NCI-H446 (cell line): ENCODE results near the gene GALNT9.
"Not testable (repeated sequence)": the region's sequence is repeated elsewhere in the genome, so short reads cannot be mapped to it uniquely, and the experiment has no call there.

Source experiments
- DNase-seq, 2 experiments: peaks; one replicate each; lab custom pipeline; 2025; lab: John Stamatoyannopoulos, UW

Gene GALNT9

DNA sequence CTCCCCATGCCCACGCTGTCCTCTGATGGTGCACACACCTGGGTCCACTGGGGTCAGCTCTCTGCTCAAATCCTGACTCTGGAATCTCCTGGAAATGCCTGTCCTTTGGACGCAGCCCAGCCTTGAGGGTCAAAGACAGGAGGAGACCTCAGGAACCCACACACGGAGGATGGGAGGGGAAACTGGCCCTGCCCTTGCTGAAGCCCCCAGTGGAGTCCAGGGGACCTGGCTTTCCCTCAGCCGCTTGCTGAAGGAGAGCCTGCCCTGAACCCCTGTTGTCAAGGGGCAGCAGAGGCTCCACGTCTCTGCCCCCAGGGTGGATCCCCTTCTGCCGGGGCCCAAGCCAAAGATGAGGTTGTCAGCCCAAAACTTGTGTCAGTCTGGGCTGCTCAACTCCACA lies 16.9 kb downstream of the GALNT9 start:
- no peak for DNase-seq

- DNase-seq: no peak
Measured at GRCh38 chr12:132311201-132311915, 18.0 kb downstream of the GALNT9 start.

GRCh38 chr12:132310181-132311040 lies 19.0 kb downstream of the GALNT9 start:
- no peak for DNase-seq

- no peak for DNase-seq
Measured at GRCh38 chr12:132309596-132310086, 19.7 kb downstream of the GALNT9 start.

DNA sequence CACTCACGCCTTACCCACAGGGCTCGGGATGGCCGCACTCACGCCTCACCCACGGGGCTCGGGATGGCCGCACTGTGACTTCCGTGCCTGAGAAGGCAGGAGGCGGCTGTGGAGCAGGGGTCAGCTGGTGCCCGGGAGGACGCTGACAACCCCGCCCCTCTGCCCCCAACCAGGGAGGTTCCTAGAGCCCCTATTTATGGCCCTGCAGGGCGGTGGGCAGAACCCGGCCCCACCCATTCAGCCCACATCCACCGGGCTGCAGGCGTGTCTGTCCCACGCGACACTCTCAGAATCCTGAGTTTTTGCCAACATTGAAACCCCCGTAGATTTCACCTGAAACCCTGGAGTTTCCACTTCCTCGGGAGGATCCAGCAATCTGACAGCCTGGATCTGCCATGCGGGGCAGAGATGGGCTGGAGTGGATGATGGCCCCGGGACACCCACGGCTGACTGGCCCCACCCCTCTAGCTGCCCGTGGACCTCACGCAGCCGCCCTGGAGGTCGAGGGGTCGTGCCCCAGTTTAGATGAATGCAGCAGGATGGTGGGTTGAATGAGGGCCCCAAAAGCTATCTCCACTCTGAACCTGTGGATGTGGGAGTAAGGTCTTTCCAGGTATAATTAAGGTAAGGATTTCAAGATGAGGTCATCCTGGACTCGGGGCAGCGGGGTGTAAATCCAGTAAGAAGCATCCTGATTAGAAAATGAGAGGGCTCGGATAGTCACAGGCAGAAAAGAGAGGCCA lies 20.4 kb downstream of the GALNT9 start:
- no peak for DNase-seq

GRCh38 chr12:132307976-132308852 lies 21.2 kb downstream of the GALNT9 start:
- DNase-seq: no peak

GRCh38 chr12:132306885-132307191 lies 22.6 kb downstream of the GALNT9 start:
- DNase-seq: no peak

DNA sequence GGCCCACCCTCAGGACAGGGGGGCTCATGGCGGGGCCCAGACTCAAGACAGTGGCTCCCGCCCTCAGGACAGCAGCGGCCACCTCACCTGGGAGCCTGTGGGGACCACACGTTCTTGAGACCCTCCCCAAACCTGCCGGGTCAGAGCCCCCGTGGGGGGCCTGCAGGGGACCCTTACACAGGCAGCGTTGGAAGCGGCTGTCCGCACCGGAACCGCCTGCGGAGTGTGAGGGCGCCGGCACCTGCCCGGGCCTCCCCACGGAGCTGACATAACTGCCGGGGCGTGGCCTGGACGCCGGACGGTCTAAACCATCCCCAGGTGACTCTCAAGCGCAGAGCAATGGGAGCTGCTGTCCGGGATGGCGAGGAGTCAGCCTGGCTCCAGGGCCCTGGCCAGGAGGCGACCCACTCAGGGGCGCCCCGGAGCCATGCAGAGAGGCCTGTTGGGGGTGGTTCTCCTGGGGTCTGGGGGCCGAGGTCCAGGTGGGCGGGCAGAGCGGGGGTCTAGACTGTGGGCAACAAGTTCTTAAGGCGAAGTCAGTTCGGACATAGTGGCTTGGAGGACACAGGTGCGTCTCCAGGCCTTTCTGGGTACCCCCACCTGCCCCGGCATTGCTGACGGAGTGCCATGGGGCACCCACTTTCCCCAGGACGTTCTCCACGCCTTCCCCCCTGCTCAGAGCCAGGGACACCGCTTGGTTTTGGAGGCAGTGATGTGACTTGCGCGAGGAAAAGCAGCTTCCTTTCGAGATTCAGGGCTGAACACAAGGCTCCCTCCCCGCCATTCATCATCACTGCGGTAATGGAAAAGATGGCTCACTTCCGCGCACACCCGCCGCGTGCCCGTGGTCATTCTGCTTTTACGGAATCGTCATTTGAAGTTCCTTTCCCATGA lies 23.2 kb downstream of the GALNT9 start:
- DNase-seq: no peak

DNA sequence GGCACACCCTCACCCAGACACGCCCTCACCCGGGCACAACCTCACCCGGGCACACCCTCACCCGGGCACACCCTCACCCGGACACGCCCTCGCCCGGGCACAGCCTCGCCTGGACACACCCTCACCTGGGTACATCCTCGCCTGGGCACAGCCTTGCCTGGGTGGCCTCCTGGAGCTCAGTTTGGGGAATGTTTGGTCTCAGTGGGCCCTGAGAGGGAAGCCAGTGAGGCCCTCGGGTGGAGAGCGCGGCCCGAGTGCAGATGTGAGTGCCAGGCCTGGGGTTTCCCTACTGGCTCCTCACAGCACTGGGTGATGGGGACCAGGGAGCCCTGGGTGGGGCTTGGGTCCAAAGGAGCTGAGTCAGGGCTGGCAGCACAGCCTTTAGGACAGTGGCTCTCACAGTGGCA lies 23.8 kb downstream of the GALNT9 start:
- no peak for DNase-seq

DNA sequence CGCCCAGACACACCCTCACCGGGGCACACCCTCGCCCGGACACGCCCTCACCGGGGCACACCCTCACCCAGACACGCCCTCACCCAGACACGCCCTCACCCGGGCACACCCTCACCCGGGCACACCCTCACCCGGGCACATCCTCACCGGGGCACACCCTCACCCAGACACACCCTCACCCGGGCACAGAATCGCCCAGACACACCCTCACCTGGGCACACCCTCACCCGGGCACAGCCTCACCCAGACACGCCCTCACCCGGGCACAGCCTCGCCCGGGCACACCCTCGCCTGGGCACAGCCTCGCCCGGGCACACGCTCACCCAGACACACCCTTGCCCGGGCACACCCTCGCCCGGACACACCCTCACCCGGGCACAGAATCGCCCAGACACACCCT lies 24.5 kb downstream of the GALNT9 start:
- not testable (repeated sequence) for DNase-seq

GRCh38 chr12:132303853-132304373 lies 25.5 kb downstream of the GALNT9 start:
- DNase-seq: not testable (repeated sequence)

DNA sequence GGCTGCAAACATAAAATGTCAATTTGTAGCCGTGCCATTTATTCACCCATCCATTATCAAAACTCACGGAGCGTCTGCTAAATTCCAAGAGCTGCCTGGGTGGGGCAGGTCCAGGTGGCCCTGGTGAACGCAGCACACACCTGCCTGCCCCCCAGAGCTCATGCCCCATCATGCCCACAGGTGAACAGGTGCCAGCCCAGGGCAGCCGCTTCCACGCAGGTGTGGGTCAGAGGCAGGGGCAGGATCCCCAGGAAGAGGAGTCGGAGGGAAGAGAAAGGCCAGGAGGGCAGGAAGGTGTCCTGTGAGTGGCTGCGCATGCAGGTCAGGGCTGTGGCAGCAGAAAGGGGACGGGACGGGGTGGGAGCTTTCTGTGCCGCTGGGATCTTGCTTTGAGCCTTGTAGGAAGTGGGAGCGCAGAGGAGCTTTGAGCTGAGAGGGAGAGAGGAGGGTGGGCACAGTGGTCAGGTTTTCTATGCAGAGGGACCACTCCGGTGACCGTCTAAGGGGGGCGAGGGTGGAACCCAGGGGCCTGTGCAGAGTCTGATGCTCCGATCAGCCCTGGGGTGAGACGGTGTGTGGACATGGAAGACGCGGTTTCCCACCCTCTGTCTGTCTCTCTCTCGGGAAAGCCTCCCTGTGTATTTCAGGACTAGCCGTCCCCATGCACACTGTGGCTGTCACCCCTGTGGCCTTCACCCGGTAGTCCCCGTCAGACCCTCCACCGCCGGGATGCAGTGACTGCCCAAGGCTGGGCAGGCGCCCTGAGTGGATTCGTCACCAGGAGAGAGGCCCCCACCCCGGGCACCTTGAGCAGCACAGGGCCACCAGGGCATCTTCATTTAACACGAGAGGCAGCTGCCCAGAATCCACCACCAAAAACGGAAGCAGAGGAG lies 26.7 kb downstream of the GALNT9 start:
- DNase-seq: no peak

- DNase-seq: no peak
Measured at GRCh38 chr12:132300789-132301722, 28.3 kb downstream of the GALNT9 start.

DNA sequence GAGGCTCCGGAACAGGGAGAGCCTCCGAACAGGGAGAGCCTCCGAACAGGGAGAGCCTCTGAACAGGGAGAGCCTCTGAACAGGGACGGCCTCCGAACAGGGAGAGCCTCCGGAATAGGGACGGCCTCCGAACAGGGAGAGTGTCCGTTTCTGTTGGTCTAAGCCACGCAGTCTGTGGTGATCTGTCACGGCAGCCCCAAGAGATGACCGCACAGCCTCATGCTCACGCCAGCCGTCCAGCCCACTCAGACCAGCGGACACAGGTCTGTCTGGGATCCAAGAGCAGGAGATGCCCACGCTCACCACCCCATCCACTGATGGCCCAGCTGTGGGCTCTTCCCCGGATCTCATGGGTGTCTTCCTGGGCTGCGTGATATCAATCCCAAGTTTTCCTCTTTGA lies 33.3 kb downstream of the GALNT9 start:
- no peak for DNase-seq

DNA sequence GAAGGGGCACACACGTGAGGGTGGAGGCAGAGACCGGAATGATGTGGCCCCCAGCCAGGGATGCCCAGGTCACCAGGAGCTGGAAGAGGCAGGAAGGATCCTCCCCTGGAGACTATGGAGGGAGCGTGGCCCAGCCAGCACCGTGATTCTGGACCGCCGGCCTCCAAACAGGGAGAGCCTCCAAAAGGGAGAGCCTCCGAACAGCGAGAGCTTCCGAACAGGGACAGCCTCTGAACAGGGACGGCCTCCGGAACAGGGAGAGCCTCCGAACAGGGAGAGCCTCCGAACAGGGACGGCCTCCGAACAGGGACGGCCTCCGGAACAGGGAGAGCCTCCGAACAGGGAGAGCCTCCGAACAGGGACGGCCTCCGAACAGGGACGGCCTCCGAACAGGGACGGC lies 33.8 kb downstream of the GALNT9 start:
- not testable (repeated sequence) for DNase-seq

DNA sequence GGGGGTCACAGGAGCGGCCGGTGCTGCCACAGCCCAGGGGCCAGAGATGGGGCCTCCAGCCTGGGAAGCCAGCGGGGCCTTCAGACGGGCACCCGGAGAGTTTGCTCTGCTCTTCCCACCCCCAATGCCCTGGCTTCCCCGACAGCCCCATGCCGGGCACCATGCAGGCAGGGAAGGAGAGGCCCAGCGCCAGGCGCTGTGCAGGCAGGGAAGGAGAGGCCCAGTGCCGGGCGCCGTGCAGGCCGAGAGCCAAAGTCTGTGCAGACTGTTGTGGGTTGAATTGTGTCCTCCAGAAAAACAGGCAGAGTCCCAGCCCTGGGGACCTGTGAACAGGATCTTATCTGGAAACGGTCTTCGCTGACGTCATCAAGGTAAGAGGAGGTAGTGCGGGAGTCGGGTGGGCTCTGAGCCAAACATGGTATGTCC lies 34.3 kb downstream of the GALNT9 start:
- DNase-seq: no peak

- DNase-seq: no peak
Measured at GRCh38 chr12:132294121-132295034, 35.0 kb downstream of the GALNT9 start.
